GM18868 (cell line): ENCODE measurements around the gene RBMXL2.

Experiments
- ATAC-seq: cut with Tn5 transposase; IDR thresholded peaks from one replicate; pipeline ENCODE4 v1.9.1; 2021; ENCODE audit warnings: mild to moderate bottlenecking, moderate library complexity; ENCODE audit not compliant: unreplicated experiment

Gene RBMXL2

DNA sequence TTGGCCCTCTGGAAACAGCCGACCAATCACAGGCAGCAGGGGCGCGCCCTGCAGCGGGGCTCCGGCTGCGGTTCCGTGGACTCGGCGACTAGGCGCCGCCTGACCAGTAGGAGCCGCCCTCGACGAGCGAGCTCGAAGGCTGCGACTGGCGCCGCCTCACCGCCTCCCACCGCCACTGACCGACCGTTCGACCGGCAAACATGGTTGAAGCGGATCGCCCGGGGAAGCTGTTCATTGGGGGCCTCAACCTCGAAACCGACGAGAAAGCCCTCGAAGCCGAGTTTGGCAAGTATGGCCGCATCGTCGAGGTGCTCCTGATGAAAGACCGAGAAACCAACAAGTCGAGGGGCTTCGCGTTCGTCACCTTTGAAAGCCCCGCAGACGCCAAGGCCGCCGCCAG lies at the start of gene RBMXL2:
Gene RBMXL2, plus strand, starts transcription at position 78 of the 400 bp plus-strand sequence. Its CDS starts 123 bp downstream, at position 201.
- no peak for ATAC-seq

DNA sequence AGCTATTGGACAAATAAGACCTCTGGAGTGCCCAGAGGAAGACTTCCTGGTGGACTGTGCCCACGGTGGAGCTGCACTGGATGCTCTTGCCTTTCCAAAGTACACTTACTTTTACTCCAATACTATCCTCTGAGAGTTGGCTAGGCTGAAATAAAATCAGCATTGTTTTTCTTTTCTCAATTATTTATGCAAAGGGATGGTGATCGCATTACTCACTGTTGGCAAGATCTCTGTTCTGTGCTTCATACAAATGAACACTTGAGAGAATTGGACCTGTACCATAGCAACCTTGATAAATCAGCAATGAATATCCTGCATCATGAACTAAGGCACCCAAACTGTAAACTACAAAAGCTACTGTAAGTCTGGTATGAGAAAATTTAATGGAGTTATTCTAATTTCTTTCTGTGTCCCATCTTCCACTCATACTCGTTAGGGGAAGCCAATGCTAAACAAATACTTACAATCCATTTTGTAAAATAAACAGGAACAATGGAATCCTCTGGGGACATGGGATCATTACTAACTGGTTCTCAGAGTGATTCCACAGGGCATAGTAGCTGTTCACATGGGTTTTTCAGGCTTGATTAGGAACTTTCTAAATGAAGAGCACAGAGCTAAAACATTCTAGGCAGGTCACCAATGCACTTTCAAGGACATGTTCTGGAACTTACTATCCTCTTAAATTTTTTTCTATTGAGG lies 42.2 kb upstream of the RBMXL2 start:
- ATAC-seq, result no peak

DNA sequence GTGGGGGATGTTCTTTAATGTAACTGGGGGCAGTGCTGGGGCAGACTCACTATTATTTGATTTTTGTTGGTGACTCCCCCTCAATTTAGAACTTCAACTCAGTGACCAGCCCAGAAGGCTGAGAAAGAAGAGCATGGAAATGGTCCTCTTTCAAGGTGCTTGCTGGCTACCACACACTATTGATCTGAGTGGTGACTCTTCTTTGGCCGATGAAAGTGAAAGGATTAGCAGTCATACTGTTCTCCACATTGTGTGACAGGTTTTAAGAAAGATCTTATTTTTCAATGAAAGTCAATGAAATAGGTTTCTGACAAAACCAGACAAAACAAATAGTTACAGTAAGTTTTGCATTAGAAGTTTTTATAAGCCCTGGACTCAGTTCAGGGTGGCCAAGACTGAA lies 38.6 kb upstream of the RBMXL2 start:
- no peak for ATAC-seq

DNA sequence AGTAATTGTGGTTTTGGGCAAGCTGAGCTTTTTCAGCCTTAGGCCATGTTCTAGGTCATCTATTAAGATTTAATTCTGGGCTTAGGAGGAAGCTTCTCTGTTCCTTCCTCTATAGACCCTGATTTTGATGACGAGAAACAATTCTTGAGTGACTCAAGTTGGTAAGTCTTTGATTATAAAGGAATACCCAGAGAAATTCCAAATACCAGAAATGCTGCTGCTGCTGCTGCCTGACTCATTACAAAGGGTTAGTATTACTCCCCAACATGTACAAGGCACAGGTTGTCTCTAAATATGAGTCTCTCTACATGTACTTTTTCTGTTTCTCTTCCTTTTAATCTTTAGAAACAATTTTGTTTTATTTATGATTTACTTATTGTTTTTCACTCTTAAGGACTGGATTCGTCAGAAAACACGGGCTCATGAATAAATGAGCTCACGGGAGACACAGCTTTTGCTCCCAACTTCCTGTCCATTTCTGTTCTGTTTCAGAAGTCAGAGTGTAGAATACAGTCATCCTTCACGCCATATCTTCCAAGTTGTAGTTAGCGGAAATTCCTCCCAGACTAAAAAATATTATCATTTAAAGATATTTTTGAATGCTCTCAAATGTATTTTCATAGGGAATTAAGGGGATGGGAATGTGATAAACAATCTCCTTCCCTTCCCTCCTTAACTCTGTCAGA lies 31.8 kb upstream of the RBMXL2 start:
- no peak for ATAC-seq

DNA sequence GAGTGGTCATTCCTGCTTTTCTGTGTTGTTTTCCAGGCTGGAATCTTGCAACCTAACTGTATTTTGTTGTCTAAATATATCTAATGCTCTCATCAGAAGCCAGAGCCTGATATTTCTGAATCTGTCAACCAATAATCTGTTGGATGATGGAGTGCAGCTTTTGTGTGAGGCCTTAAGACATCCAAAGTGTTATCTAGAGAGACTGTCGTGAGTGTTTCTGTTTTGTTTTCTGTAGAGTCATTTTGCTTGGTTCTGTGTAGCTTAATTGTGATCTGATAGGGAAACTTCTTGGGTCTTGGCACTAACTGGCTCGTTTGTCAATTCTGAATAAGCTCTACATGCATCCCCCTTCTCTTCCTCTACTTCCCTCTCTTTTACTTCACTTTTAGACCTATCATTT lies 31.2 kb upstream of the RBMXL2 start:
- ATAC-seq, result no peak

DNA sequence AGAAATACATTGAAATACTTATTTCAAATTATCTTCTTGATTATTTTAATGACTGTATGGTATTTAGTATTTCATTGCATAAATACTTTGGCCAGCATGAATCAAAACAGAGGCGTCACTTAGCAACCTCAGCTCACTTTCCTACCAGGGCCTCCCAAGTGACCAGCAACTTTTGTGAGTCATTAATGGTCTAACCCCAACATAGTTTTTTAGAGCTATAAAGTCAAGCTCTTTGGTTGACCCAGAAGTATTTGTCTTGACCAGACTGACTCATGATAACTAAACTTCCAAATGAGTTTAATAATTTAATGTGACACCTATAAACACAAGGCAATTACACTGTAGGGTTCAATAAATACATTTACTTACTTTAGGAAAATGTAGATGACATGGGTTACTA lies 27.9 kb upstream of the RBMXL2 start:
- ATAC-seq, result no peak

DNA sequence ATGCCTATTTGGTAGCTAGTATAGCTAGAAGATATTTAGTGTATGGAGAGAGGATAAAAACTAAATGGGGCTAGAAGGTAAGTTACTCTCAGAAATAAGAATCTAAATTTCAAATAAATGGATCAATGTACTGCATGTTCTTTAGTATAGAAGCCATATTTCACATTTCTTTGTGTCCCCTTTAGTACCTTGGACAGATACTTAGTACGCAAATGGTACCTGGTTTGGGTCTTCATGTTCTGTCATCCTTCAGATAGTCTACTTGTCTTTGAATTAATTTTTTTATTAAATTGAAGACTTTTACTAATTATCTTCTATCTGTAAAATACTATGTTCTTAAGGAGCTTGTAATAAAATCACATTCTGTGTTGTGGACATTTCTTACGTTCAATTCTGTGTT lies 26.3 kb upstream of the RBMXL2 start:
- ATAC-seq, result no peak

DNA sequence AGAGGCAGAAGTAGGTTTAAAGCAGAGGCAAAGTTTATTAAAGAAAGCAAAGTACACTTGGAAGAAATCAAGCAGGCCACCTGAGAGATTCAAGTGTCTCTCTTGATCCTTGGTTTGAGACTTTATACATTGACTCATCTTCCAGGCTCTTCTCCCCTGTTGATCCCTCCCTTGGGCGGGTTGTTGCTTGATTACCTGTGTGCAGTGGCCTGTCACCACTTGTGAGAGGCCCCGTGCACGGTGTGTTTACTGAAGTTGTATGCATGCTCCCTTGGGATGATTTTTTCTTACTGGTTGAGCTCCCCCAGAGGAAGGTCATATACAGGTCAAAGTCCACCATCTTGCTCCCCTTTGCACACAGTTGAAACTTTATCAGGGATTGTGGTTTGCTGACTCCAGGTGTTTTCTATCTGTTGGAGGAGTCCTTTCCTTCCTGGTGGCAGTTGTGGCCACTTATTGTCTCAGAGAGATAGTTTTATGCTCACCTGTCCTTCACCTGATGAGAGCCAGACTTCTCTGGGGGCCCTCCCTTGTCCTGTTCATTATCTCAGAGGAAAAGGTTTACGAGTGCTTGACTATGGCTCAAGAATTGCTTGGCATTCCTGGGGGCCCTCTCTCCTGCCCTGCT lies 16.3 kb upstream of the RBMXL2 start:
- no peak for ATAC-seq

DNA sequence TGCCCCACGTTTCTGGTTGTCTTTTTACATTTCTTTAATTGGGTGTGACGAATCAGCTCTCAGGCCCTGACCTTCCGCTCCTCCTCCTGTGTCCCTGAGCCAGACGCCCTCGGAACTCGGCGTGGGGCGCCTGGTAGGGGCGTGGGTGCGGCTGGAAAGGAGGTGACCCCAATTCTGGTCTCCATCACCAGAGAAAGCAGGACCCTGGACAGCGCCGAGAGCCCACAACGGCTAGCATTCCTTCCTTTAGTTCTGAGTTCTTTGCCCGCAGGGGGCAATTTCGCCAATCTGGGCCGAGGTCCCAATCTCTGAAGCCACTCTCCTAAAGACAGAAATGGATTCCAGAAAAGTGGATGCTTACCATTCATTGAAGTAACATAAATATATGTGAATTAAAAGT lies 11.7 kb upstream of the RBMXL2 start:
- ATAC-seq, result no peak

DNA sequence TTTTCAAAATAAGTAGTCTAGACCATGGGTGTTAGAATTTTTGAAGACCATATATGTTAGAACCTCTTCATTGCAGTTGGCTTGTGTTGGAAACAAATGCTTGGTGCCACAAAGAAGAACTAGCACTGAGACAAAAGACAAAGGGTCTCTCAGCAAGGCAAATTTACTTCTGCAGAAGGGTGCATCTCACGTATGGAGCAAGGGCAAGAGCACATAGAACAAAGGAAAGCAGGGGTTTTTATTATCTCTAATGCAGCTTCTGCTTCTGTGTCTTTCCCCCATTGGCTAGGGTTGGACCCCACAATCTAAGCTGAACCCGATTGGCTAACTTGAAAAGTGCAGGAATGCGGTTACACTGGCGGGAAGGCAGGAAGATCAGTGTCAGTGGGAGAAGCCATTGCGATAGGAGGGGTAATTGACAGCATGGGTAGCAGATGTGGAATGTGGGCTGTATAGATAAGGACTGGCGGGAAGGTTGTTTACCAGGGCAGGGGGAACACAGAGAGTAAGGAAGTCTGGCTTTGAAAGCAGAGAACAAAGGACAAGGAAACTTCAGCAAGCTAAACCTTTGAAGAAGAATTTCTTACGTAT lies 9.2 kb upstream of the RBMXL2 start:
- no peak for ATAC-seq

DNA sequence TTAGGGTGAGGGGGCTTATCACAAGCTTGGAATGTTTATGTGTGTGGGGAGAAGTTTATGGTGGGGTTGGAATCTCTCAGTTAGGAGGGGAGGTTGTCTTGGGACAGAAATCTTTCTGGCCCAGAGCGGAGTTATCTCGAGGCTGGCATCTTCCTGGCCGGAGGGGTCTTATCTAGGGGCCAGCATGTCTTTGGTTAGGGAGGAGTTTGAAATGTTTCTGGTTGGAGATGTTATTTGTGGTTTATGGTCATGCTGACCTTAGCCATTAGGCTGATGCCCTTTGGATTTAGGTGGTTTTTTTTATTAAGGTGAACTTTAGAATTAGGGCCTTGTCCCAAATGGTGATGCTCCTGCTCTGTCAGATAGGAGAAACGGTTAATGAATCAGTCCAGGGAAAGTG lies 7.9 kb upstream of the RBMXL2 start:
- no peak for ATAC-seq

DNA sequence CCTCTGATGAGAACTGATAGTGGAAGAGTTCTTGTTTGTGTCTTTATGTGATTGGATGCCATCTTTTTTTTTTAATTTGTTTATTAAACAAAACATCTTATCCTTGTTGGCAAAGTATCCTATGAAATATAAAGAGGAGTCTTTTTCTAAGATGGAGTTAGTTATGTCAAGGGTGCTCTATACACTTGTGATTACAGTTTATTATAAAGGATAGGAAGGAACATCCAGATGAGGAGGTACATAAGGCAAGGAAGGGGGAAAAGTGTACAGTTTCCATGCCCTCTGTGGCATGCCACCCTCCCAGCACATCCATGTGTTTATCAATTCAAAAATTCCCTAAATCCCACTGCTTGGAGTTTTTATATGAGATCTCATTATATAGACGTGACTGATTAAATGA lies 7.4 kb upstream of the RBMXL2 start:
- no peak for ATAC-seq

DNA sequence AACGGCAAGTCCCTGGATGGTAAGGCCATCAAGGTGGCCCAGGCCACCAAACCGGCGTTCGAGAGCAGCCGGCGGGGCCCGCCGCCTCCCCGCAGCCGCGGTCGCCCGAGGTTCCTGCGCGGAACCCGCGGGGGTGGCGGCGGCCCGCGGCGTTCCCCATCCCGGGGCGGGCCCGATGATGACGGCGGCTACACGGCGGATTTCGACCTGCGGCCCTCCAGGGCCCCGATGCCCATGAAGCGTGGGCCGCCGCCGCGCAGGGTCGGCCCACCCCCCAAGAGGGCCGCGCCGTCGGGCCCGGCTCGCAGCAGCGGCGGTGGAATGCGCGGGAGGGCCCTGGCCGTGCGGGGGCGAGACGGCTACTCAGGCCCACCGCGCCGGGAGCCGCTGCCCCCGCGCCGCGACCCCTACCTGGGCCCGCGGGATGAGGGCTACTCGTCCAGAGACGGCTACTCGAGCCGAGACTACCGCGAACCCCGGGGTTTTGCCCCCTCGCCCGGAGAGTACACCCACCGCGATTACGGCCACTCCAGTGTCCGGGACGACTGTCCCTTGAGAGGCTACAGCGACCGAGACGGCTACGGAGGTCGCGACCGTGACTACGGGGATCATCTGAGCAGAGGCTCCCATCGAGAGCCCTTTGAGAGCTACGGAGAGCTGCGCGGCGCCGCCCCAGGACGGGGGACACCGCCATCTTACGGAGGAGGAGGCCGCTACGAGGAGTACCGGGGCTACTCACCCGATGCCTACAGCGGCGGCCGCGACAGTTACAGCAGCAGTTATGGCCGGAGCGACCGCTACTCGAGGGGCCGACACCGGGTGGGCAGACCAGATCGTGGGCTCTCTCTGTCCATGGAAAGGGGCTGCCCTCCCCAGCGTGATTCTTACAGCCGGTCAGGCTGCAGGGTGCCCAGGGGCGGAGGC lies 792 bp downstream of the RBMXL2 start:
- ATAC-seq, result no peak

DNA sequence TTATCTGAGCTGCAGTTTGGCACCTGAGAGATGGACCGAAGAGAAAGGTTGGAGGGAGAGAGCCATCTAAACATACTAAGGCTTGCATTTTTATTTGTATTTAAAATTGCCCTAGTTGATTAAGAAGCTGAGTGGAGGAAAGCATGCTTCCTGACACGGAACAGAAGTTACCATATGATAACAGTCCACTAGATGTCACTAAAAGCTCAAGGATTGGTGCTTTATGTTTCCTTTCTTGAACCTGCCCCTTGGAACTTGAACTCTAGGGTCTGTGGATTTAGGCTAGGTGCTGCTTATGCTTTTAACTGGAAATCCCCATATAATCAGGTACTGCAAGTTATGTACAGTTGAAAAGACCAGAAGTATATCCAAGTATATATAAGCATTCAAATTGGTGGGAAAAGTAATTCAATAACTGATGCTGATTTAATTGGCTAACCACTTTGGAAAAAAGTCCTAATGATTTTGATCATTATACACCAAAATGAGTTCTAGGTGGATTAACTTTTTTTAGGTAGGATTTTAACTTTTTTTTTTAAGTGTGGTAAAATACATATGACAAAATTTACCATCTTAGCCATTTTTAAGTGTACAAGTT lies 9.5 kb downstream of the RBMXL2 start:
- peak; percentile 88 for ATAC-seq

DNA sequence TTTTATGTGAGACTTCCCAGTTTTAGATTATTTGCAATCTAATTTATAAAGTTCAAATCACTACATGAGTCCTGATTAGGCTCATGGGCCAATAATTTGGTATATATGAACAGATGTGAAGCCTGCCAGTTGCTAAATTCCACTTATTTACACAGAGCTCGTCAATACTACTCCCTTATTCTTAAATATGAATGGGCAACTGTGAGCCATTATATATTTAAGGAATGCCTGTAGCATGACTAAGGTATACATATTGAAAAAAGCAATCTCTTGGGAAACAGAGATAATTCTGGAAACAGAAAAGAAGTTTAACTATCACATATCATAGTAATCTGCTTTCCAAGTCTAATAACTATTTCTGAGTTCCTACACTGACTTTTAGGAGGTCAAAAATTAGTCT lies 27.0 kb downstream of the RBMXL2 start:
- no peak for ATAC-seq

DNA sequence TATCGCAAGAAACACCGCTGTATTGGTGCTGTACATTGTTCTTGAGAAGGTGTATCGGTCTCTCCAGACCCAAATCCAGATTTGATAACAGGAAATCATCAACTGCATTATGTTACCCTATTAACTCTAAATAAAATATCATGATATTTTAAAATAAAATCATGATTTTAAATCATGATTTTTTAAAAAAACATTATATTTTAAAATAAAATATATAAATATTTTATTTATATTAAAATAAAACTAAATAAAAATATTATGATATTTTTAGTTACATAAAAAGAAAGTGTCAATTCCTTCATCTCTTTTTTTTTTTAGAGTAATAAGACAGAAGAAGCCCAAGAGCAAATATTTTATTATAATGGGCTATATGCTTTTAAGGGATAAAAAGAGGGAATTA lies 27.6 kb downstream of the RBMXL2 start:
- ATAC-seq, result no peak

DNA sequence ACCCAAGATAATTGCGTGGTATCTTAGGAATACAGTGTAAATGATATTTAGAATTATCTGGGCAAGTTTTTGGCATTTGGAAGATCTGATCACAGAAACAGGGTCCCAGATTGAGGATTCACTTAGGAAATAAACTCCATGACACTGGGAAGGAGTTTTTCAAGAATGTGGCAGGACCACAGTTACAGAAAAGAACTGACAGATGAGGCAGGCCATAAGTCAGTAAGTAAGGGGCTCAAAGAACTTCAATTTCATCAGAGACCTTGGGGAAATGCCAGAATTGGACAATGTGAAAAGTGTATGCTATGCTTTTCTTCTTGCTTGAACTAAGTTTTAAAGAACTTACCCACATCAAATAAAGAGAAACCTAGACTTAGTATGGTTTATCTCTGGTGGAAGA lies 49.3 kb downstream of the RBMXL2 start:
- ATAC-seq, result no peak
